HEK293T (cell line): ENCODE results near the gene E2F1.

Experiments used
- BHLHE40 ChIP-seq: fragments of 450-650 bp; IDR thresholded peaks from 2 replicates; pipeline ENCODE4 v1.6.1; 2016; ENCODE audit warnings: mild to moderate bottlenecking, moderate library complexity, borderline replicate concordance
- FOXM1 ChIP-seq: fragments of 450-650 bp; IDR thresholded peaks from 2 replicates; pipeline ENCODE4 v1.6.1; 2017; ENCODE audit warnings: mild to moderate bottlenecking, borderline replicate concordance
- SP1 ChIP-seq: fragments of 450-650 bp; IDR thresholded peaks from 2 replicates; pipeline ENCODE4 v1.6.1; 2017
- SUZ12 ChIP-seq: fragments of 450-650 bp; IDR thresholded peaks from 2 replicates; pipeline ENCODE4 v1.6.1; 2016; ENCODE audit warnings: mild to moderate bottlenecking
- TARDBP ChIP-seq: fragments of 450-650 bp; IDR thresholded peaks from 2 replicates; pipeline ENCODE4 v1.6.1; 2016

DNA sequence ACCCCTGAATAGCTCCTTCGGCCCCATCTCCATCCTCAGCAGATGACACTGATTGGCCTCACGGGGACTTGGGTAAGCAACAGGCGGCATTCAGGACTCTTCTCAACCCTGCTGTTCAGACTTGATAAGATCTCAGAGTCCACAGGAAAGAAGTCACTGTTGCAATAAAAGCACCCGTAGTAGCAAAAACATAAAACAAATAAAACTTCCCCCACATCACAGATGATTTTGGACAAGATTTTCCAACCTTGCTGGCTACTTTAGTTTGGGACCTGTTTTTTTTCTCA lies 41.2 kb downstream of the E2F1 start:
- TF ChIP-seq BHLHE40 (no peak), SUZ12 (no peak), FOXM1 (no peak), SP1 (no peak), TARDBP (no peak)
